H1 (cell line): Measurements from ENCODE around the gene MPIG6B.

Experiments
- HDAC6 ChIP-seq: IDR thresholded peaks from one replicate; pipeline ENCODE4 v1.7.1; 2012; ENCODE audit warnings: low read depth, mild to moderate bottlenecking, inconsistent platforms, low read length, moderate library complexity
- TAF1 ChIP-seq: IDR thresholded peaks from 2 replicates; pipeline ENCODE4 v1.6.1; 2011; ENCODE audit warnings: mild to moderate bottlenecking, low read depth, low read length
- TF ChIP-seq, protein P1 (sequence below), 3 experiments: IDR thresholded peaks; 1 replicate in 2 of 3; 2 replicates in 1 of 3; pipeline versions ENCODE4 v1.5.1 to v1.6.1; 2011; ENCODE audit warnings: low read length in 3 of 3, mild to moderate bottlenecking in 3 of 3, inconsistent platforms in 2 of 3, low read depth in 1 of 3, moderate library complexity in 1 of 3; ENCODE audit not compliant: insufficient read depth in 1 of 3; ENCODE audit errors: control extremely low read depth in 1 of 3
- TF ChIP-seq, protein P2 (sequence below): IDR thresholded peaks from 2 replicates; pipeline ENCODE4 v1.6.1; 2011; ENCODE audit warnings: low read depth, mild to moderate bottlenecking, low read length; ENCODE audit not compliant: insufficient read depth

DNA sequence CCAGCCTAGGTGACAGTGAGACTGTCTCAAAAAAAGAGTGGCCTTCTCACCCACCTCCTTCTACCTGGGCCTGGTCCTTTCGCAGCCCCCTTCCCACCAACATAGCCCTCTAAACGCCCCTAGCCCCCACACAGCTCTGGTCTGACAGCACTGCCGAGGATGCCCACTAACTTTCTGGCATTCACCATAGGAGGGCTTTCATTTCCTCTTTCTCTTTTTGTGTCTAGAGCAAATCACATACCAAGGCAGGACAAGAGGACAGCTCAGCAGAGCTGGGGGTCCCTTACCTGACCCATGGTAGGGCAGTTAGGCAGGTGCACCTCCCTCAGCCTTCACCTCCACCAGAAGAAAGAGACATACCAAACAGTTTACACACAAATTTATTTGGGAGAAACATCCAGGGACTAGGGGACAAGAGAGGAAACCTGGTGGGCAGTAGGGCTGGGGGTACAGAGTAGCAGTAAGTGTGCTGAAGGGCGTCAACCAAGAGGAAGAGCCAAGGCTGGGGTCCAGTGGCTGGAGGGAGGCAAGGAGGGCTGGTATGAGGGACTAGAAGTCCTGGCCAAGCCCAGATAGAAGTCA, 46.8 kb upstream of the MPIG6B start:
- TF ChIP-seq, protein P1, sequence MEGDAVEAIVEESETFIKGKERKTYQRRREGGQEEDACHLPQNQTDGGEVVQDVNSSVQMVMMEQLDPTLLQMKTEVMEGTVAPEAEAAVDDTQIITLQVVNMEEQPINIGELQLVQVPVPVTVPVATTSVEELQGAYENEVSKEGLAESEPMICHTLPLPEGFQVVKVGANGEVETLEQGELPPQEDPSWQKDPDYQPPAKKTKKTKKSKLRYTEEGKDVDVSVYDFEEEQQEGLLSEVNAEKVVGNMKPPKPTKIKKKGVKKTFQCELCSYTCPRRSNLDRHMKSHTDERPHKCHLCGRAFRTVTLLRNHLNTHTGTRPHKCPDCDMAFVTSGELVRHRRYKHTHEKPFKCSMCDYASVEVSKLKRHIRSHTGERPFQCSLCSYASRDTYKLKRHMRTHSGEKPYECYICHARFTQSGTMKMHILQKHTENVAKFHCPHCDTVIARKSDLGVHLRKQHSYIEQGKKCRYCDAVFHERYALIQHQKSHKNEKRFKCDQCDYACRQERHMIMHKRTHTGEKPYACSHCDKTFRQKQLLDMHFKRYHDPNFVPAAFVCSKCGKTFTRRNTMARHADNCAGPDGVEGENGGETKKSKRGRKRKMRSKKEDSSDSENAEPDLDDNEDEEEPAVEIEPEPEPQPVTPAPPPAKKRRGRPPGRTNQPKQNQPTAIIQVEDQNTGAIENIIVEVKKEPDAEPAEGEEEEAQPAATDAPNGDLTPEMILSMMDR (IDR thresholded peaks at IDR 0.05; ENCODE audit: control extremely low read depth in 1 of 3, insufficient read depth in 1 of 3, low read depth in 1 of 3, low read length in 3 of 3), result no peak
- TF ChIP-seq, protein P2, sequence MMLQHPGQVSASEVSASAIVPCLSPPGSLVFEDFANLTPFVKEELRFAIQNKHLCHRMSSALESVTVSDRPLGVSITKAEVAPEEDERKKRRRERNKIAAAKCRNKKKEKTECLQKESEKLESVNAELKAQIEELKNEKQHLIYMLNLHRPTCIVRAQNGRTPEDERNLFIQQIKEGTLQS, result no peak
- TF ChIP-seq HDAC6 (no peak), TAF1 (no peak)
